NCI-H1436 treated with DMSO at 0.1 percent for 48 hours (cell line): ENCODE measurements around the gene JARID2.

Source experiments
- DNase-seq: peaks from one replicate; lab custom pipeline; 2025; lab: John Stamatoyannopoulos, UW

The JARID2 gene

DNA sequence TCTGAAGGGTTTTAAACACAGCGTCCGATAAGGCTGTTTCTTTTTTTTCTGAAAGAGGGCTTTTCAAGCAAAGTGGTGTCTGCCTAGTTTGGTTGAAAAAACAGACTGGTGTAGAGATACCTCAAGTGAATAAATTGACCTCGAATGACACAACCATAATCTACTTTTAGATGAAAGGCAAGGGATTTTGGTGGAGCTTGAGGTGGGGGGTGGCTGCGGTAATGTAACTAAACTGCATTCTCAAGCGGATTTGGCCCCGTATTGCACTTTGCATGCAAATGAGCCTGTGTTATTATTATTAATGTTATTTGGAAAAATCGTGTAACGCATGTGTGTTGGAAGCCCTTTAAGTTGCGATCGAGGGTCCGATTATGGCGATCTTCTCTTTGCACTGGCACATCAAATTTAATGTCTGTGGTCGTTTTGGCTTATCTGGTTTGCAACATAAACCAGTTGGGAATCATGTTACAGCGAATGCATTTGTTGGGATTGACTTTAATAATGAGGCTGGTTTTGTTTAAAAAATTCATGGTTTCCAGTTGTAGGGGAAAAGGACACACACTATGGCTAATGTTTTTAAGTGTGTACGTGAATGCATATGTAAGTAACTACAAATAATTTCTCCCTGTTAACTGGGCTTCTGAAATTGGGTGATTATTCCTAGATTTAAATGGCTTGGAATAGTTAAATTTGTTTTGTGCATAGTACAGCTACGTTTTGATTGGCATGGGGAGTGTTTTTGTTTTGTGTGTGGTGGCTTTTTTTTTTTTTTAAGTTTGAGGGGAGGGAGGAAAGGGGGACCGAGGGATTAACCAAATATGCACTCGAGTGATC, 1.0 kb downstream of the JARID2 start:
- DNase-seq, result no peak

DNA sequence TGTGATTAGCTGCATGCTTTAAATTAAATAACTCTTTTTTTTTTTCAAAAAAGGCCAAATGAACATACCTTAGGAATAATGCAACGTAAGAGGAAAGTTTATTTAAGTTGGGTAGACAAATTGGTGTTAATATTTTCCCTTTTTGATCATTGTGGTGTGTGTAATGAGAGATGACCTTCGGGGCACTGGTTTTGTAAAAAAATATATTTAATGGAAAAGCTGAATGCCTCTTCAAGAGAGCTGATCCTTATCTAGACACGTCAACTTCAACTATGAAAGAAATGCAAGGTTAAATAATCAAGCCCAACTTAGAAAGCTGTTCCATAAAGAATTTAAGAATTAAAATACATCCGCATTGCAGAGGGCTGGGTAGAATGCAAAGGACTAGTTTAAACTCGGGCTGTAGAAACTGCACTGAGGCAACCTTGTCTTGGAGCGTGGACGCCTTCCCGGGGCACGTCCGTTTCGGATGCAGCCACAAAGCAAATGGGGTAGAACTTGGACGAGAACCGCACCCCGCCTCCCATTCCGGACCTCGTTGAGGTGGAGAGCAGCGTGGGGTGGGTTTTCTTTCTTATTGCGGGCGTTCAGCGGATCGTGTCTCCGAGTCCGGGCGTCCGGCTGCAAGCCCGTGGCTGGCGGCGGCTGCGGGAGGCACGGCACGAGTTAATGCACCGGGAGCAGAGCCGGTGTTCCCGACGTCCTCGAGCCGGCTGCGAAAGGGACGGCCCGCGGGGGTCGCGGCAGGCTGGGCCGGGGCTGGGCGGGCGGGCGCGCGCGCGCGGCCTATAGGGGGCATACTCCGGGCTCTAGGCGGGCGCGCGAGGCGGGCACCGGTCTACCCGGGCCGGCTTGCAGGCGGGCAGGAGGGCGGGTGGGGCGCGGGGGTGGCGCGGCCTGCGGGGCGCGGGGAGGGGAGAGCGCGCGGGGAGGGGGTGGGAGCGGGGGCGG, 1.9 kb downstream of the JARID2 start:
- no peak for DNase-seq

DNA sequence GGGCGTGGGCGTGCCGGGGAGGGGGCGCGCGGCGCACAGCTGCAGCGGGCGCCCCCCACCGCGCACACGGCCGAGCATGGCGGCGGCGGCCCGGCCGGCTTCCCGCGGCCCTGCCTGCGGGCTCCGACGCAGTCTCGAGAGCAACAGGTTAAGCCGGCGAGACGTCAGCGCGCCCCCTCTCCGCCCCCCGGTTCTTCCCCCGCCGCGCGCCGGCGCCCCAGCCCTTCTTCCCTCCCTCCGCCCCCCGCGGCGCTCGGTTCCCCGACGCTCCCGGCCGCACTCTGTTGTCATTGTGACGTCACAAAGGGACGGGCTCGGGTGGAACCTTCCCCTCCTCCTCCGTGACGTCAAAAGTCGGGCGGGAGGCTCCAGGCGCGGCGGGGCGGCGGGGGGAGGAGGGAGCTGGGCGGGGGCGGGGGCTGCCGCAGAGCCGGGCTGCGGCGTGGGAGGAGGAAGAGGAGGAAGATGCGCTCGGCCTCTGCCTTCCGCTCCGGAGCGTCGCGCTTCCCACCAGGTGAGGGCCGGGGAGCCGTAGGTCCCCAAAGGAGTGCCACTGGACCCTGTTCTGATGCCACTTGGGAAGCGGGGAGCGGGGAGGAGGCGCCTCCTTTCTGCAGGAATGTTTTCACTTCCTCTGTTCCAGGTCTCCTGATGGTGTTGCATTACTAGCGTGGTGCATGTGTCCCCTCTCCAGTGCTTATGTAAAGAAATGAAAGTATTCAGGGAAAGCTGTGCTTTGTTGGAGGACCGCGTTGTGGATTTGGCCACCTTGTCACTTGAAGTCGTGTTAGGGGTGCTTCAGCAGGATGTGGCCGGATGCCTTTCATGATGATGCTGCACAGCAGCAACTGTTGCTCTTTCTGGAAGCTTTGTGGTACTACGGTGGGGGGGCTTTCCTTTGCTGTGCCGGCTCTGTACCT, 2.8 kb downstream of the JARID2 start:
- peak; percentile 68 for DNase-seq

DNA sequence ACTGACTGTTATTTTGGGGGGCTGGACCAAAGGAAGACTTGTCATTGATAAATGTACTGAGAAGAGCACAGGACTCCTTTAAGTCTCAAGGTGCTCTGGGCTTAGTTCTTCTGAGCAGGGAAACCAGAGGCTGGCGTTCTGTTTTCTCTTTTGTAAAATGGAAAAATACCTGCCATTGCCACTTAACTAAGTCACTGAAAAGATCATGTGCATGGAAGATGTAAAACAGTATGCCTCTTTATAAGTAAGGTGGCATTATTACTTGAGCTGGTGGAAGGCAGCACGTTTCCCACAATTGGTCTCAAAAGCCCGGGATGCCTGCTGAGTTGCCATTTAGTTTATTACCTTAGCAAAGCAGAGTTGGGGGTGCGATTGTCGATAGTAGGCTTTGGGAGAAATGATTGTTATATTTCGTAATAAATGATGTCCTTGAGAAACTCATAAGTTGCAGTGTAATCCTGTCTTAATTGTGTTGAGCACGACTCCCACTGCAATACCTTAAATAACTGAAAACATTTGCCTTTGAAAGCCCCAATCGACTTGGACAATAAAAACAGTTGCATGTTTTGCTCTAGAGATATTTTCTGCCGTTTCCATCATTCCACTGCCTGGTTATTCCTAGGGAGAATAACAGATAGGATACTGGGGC, 3.6 kb downstream of the JARID2 start:
- no peak for DNase-seq

DNA sequence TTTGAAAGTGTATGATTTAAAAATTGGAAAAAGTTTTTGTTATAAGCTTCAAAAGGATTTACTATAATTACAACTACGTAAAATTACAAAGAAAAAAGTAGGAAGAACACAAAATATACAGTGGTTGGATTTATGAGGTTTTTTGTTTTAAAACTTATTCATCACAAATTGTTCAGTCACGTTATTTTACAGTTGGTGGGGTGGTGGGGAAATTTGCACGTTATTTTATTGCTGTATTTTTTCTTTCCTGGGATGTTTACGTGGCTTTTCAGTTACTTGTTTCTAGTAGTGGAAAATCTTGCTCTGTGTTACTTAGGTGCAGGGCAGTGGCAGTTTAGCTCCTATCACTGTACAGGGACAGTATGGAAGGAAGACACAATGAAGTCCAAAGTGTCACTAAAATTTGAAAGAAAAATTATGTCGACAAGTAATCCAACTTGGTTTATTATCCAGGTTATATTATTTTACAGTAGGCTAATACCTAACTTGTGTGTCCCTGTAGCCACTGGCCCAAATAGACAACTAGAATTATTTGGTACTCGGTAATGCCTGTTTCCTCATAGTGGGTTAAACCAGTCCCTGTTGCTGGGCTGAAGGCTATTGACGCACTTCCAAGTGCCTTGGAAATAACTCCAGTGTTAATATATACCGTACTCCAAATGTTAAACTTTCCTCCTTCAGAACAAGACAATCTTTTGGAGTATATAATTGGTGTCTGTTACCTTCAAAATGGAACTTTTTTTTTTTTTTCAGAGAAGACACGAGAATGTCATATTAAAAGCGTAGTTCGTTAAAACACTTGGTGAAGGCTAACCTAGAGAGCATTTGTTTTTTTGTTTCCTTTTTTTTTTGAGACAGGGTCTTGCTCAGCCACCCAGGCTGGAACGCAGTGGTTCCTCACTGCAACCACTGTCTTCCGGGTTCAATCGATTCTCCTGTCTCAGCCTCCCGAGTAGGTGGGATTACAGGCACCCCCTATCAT, 4.6 kb downstream of the JARID2 start:
- DNase-seq, result no peak

DNA sequence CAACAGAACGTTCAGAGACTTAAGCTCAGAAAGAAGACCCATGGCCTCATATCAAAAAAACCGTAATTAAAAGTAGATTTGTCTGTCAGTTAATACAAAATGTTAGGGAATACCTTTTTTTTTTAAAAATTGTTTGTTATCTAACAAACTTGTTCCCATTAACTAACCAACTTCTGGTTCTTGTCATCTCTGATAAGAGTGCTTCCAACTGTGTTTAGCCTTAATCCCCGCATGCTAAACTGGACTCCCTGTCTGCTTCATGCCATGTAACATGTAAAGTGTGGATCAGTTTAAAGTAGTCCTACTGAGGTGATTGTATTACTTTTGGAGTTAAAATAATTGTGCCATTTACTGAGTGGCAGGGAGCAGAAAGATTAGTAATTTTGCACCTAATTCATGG, 6.3 kb downstream of the JARID2 start:
- DNase-seq, result no peak

DNA sequence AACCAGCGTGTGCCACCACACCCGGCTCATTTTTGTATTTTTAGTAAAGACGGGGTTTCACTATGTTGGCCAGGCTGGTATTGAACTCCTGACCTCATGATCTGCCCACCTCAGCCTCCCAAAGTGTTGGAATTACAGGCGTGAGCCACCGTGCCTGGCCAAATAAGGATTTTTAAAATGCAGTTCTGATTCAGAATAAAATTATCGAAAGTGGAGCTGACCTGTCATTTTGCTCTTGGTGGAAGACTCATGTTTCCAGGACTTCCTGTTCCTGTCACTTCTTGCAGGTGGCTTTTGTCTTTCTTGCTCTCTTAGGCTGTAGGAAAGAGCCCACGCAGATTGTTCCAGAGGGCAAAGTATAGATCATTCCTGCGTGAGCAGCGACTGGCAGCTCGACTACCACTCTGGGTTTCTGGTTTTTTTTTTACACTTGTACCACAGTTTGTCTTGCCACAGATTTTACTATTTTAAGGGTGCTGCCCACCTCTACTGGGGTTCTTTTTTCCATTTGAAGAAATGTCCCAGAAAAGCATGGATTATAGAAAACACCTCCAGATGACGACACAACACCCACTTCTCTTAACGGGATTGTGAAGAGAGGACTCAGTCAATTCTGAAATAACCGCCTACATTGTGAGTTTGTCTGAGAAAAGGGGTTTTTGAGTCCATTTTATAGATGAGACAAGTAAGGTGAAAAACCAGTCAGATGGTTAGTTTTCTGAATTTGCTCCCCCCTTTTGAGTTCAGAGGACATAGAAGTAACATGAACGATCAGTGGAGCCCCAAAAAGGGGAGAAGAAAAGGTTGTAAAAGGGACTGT, 7.5 kb downstream of the JARID2 start:
- no peak for DNase-seq

DNA sequence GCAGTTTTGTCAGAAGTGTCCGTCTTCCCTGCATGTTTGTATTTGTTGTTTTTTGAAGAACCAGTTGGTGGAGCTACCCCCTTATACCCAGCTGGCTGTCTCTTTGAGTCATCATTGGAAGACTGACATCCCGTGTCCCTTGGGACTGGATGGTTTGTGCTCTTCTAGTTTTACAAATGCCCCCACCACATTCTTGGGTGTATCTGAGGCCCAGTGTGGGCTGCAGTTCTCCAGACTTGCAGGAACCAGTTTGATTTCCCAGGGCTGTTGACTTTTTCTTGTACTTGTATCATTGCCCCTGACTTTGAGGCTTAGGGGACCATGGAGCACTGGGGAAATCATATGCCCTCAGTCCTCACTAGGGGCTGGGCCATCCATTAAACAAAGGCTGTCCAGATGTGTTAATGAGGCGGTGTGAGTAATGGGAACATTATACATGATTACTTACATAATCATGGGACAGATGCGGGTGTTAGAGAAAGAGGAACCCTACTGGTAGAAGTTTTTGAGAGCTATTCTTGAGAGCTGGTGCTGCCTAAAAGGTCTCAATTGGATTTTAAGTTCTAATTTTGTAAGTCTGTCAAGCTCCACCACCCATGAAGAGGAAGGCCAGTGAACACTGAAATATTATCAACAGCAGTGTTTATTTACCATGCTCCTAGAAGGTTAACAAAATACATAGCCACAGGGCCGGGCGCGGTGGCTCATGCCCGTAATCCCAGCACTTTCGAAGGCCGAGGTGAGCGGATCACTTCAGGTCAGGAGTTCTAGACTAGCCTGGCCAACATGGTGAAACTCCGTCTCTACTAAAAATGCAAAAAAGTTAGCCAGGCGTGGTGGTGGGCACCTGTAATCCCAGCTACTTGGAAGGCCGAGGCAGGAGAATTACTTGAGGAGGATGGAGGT, 8.5 kb downstream of the JARID2 start:
- DNase-seq, result no peak

DNA sequence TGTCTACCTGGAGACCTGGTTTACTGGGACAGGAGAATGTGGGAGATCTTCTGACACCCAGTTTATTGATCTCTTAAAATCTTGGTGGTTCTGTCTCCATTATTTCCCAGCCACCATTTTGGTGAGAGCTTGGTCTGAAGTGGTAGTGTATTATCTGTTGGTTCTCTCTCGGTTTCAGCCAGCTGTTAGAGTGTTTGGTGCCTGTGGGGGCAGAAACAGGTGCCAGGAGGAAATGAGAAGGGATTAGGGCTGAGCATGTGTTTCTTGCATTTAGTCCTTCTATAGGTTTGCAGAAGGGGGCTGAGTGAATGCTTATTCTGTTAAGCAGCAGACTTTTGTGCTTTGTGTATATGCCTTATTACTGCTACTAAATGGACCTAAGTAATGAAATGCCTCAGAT, 9.6 kb downstream of the JARID2 start:
- DNase-seq, result no peak

DNA sequence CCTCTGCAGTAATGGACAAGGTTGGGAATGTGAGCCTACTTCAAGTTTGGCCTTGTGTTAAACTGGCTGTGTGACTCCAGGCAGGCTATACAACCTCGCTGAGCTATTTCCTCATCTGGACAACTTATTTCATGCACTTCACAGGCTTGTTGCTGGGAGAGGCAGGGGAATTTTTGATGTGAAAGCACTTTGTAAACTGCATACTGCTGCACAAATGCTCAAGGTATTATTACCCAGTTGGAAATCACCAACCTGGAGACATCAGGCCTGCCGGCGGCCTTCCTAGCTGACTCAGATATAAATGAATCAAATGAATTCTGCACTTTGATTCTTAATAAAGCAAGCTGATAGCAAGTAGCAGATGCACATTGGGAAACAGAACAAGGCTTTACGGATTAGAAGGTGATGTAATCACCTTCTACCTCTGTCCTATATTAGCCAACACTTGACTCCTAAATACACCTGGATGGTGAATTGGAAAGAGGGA, 10.1 kb downstream of the JARID2 start:
- no peak for DNase-seq

DNA sequence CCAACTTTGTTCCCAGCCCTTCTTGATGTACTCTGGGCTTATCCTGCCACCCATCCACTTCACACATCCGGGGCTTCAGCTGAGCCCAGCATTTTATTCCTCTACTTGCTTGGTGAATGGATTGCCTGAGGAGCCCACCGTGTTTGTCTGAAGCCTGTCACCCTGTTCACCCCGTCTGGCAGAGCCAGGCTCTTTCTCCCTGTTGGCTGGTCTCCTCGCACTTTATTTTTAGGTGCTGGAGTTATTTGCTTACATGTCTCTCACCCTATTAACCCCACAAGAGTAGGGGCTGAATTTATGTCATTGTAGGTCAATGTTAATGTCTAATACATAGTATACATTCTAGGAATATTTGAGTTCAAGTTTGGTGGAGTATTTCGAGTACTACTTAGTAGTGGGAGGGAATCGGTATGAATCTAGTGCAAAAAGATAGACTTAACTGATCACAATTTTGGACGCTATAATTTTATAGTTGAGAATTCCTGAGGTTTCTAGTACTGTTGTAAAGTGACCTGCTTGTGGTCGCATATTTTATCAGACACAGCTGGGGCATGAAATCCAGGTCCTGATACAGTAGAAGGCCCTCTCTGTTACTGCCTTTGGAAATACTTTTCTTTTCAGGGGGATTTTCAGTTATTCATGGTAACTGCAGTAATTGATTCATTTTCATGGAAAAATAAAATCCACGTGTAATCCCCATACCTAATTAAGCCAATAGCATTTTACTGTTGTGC, 10.8 kb downstream of the JARID2 start:
- no peak for DNase-seq

DNA sequence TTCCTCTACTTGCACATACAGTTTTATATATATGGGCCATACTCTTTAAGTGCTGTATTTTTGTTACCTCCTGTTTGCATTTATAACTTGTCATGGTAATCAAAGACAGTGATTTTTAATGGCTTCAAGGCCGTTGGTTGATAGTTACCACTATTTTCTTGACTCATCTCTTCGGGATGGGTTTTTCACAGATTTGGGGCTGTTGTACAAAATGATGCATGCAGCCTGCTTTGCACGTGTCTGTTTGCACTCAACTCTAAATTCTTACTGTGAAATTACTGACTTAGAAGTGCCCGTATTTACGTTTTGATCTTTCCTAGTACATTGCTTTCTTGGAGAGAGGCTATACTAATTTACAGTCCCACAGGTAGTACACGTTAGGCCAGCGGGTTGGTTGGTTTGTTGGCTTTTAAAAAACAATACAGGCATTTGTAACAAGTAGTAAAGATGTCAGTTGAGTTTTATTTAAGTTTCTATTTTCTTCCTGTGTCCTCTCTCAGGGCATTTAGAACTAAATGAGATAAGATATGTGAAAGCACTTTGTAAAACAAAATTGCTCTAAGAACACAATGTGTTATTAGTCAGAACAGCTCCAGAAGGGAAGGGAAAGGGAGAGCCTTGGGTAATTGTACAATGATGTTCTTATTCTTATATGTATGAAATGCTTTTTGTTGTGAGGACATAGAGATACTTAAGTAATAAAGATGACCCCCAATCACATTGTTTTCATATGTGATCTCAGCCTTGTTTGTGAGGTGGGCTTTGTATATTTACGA, 11.7 kb downstream of the JARID2 start:
- DNase-seq, result no peak

DNA sequence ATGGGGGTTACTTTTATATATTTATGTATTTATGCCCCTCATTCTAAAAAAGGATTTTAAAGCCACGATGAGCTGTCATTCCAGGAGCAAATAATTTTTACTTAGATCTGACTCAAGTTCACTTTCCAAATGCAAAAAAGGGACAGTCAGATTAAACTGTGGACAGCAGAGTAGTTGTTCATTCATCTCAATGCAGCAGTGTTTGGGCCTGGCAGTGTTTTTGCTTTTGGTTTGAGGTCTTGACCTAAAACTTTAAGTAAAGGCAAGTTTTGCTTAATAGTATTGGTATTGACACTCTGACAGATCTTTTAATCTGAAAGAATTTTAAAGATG, 13.9 kb downstream of the JARID2 start:
- no peak for DNase-seq

DNA sequence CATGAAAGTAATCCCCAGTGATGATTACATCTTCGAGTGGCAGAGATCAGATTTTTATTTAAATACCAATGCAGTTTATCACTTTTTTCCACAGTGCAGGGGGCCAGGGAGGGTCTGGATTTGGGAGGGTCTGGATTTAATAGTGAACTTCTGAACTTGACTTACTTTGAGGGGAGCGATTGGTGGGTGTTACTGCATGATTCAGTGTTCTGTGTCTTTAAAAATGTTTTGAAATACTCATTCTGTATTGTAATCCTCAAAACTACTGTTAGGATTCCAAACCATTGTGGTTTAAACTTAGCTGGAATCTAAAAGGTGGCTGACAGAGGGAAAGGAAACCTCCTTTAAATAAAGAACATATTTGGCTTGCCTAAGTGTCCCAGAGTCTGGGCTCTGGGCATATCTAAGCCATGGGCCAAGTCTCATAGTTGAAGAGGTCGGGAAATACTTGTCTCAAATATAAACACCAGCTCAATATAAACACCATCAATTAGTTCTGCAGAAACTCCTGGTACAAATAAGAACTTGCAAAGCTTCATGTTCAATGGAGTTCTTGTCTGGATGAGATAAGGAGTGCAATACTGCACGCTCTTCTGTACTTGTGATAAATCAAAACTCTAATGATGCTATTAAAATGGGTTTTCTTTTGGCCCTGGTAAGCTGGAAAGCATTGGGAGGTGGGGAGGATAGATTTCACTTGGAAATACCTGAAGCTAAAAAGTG, 14.4 kb downstream of the JARID2 start:
- DNase-seq, result no peak

DNA sequence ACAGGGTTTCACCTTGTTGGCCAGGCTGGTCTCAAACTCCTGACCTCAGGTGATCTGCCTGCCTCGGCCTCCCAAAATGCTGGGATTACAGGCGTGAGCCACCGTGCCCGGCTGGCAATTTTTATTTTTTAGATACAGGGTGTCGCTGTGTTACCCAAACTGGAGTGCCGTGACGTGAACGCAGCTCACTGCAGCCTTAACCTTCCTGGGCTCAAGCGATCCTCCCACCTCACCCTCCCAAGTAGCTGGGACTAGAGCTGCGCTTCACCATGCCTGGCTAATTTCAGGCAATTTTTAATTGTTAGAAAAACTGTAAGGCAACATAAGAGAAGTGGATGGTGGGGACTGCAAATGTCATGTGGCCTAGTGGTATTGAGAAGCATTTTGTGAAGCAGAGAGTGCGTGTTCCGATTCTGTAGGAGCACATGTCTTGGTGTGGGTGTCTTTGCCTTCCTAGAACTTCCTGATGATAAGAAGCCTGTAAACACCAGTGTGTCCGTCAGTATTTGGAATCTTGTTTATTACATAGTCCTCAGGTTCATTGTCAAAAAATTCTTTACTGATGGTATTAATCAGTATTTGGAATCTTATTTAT, 18.0 kb downstream of the JARID2 start:
- no peak for DNase-seq

DNA sequence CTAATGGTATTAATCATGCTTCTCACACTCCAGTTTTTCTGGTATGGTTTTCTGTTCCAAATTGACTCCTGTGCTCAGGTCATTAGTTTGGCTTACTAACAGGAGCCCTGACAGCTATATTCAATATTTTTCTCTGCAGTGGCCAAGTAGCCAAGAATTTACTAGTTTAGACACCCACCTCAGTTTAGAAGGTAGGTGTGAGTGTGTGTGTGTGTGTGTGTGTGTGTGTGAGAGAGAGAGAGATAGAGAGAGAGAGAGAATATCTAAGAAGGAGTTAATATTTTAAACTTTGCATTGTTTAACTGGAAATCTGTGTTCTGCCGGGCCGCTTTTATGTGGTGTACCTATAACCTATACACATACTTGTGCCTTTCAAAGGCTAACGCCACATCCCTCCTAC, 18.5 kb downstream of the JARID2 start:
- no peak for DNase-seq
